ACC112 (cell line): ENCODE results near the gene LPAR5.

Experiments used
- H2AFZ ChIP-seq: fragments of 200-600 bp; sonication (generic); one replicate; pipeline ENCODE4 v1.6.0; 2017; ENCODE audit warnings: antibody characterized with exemption, low read length; ENCODE audit not compliant: unreplicated experiment
- H3K27ac ChIP-seq: fragments of 200-600 bp; sonication (generic); 2 replicates; pipeline ENCODE4 v1.5.1; 2014; ENCODE audit warnings: low read depth, mild to moderate bottlenecking, antibody characterized with exemption, low read length, moderate library complexity
- H3K27me3 ChIP-seq: fragments of 200-600 bp; sonication (generic); 2 replicates; pipeline ENCODE4 v1.6.1; 2014; ENCODE audit warnings: mild to moderate bottlenecking, antibody characterized with exemption, low read length, moderate library complexity, mixed read lengths; ENCODE audit not compliant: insufficient read depth
- H3K36me3 ChIP-seq: fragments of 200-600 bp; sonication (generic); 2 replicates; pipeline ENCODE4 v1.6.1; 2016; ENCODE audit warnings: mild to moderate bottlenecking, antibody characterized with exemption, low read length, moderate library complexity, mixed read lengths; ENCODE audit not compliant: insufficient read depth
- H3K4me1 ChIP-seq: fragments of 200-600 bp; sonication (generic); one replicate; pipeline ENCODE4 v1.6.1; 2016; ENCODE audit warnings: low read length, mixed read lengths; ENCODE audit not compliant: insufficient read depth, unreplicated experiment, control insufficient read depth
- H3K4me3 ChIP-seq: fragments of 200-600 bp; sonication (generic); 2 replicates; pipeline ENCODE4 v1.5.1; 2014; ENCODE audit warnings: mild to moderate bottlenecking, low read depth, low read length
- H3K79me2 ChIP-seq: fragments of 200-600 bp; sonication (generic); one replicate; pipeline ENCODE4 v1.6.0; 2016; ENCODE audit warnings: low read length; ENCODE audit not compliant: control insufficient read depth, unreplicated experiment, insufficient read depth

The LPAR5 gene

DNA sequence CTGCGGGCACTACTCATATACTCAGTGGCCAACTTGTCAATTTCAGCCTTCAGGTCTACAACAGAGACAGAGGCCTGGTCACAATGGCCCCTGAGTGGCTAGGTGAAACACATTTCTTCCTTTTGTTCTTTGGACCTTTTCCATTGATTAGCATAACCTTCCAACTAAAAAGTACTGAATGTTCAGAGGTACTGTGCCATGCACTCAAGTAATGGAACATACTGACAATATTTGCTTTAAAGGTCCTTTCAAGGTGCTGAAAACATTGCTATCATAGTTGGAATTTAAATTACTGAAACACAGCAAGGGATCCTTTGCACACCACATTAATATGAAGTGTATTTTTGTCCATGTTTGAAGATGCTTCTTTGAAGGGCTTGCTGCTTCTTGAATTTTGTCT, 17.6 kb upstream of the LPAR5 start:
- no peaks in the 10 kb centered on the region for H3K27me3 ChIP-seq
- H3K4me3 ChIP-seq, result no peak overlapping the region
- H3K4me1 ChIP-seq, result no peaks in the 10 kb centered on the region
- peaks cover 6% of the 10 kb centered on the region for H3K36me3 ChIP-seq
- H3K79me2 ChIP-seq, result no peaks in the 10 kb centered on the region
- H2AFZ ChIP-seq, result no peak overlapping the region
- H3K27ac ChIP-seq, result no peak overlapping the region

GRCh38 chr12:6652391-6652790, 16.6 kb upstream of the LPAR5 start:
- Histone ChIP-seq H3K27me3 (no peaks in the 10 kb centered on the region), H3K27ac (no peak overlapping the region), H3K79me2 (no peaks in the 10 kb centered on the region), H3K4me1 (no peaks in the 10 kb centered on the region), H3K36me3 (peaks cover 6% of the 10 kb centered on the region), H3K4me3 (no peak overlapping the region), H2AFZ (no peak overlapping the region)

- H3K79me2 ChIP-seq, result no peaks in the 10 kb centered on the region
- no peak overlapping the region for H3K27ac ChIP-seq
- no peak overlapping the region for H2AFZ ChIP-seq
- H3K4me3 ChIP-seq, result no peak overlapping the region
- peaks cover 6% of the 10 kb centered on the region for H3K36me3 ChIP-seq
- H3K4me1 ChIP-seq, result no peaks in the 10 kb centered on the region
- no peaks in the 10 kb centered on the region for H3K27me3 ChIP-seq
Observed at GRCh38 chr12:6650832-6651231, 15.1 kb upstream of the LPAR5 start.

DNA sequence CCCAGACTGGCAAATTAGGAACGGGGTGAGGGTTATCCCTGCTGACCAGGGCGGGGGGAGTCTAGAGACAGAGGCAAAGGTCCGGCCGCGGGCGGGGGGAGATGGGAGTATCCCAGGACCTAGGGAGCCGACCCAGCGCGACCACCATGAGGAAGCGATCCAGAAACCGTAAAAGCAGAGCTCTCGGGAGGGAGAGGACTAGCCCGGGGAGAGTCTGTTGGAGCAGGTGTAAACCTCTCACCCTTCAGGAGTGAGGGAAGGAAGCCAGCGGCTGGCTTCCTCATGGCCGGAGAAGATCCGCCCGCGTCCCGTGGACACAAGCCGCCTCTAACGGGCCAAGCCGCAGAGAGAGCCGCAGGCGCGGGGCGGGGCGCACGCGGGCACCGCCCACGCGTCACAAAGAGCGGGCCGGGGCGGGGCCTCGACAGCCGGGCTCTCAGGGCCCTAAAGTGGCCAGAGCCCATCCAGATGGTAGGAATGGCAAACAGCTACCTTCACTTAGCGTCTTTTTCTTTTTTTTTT, 11.4 kb upstream of the LPAR5 start, which contains the start of gene ACRBP:
TSS of gene ACRBP (minus strand) at position 350 of the 522 bp plus-strand sequence. CDS start at position 284, 66 bp downstream.
- H3K27ac ChIP-seq, result no peak within 1 kb of the TSS
- peaks cover 5% of the 10 kb centered on the region for H3K27me3 ChIP-seq
- H3K36me3 ChIP-seq, result no peaks in the 10 kb centered on the region
- no peak within 1 kb of the TSS for H3K4me3 ChIP-seq
- H2AFZ ChIP-seq, result no peak within 1 kb of the TSS
- no peaks in the 10 kb centered on the region for H3K4me1 ChIP-seq
- no peaks in the 10 kb centered on the region for H3K79me2 ChIP-seq

- H2AFZ ChIP-seq, result no peak overlapping the region
- no peak overlapping the region for H3K4me3 ChIP-seq
- H3K4me1 ChIP-seq, result no peaks in the 10 kb centered on the region
- no peaks in the 10 kb centered on the region for H3K79me2 ChIP-seq
- H3K36me3 ChIP-seq, result no peaks in the 10 kb centered on the region
- no peak overlapping the region for H3K27ac ChIP-seq
- peaks cover 12% of the 10 kb centered on the region for H3K27me3 ChIP-seq
Observed at GRCh38 chr12:6646276-6647082, 10.7 kb upstream of the LPAR5 start.

DNA sequence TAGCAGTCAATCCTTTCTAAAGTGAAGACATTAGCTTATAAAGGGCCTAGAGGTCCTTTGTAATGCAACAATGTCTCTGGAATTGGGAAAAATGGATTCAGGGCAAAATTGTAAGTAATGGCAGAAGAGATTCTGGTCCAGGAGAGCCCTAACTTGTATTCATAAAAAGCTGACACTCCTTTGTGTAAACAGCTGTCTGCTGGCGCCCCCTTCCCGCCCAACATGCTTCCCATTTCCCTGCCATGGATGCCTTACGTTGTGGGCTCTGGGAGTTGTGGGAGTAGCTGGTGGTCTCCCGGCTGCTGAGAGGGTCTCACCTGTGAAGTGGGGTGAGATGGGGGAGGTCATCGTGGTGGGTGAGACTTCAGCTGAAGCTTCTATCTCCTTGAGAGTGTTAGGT, 9.1 kb upstream of the LPAR5 start:
- Histone ChIP-seq H2AFZ (no peak overlapping the region), H3K27ac (no peak overlapping the region)

GRCh38 chr12:6644257-6644596, 8.5 kb upstream of the LPAR5 start:
- Histone ChIP-seq H3K27me3 (peaks cover 26% of the 10 kb centered on the region), H2AFZ (no peak overlapping the region), H3K4me3 (no peak overlapping the region), H3K79me2 (no peaks in the 10 kb centered on the region), H3K4me1 (no peaks in the 10 kb centered on the region), H3K36me3 (no peaks in the 10 kb centered on the region), H3K27ac (no peak overlapping the region)

More for the DNA sequence above, 9.1 kb upstream of the LPAR5 start:
- Histone ChIP-seq H3K79me2 (no peaks in the 10 kb centered on the region), H3K36me3 (no peaks in the 10 kb centered on the region), H3K27me3 (peaks cover 26% of the 10 kb centered on the region), H3K4me1 (no peaks in the 10 kb centered on the region), H3K4me3 (no peak overlapping the region)

DNA sequence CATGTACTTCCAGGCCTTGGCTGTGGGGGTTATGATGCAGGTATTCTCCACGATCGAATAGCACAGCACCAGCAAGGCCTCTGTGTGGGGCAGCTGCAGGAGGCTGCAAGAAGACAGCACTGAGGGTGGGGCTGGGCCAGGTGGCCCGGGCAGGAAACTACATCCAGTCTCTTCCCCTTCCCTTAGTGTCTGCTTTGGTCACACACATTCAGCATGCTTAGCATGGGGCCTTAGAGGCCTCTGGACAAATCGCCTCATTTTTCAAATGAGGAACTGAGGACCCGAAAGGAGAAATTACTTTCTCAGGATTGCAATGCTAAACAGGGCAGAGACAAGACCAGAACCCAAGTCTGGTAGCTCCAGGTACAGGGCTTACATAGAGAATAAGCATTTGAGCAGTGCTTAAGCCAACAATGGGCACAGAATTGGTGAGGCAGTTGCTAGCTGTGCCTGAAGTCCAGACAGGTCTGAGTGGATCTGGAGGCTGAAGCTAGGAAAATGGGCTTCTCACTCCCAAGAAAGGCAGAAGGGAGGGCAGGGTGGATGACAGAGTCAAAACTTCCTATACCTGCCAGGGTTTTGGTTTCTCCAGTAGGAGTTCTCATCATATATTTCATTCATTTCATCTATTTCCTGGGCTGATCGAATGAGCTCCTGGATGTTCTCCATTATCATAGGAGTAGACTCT, 8.0 kb upstream of the LPAR5 start:
- Histone ChIP-seq H3K36me3 (no peaks in the 10 kb centered on the region), H2AFZ (no peak overlapping the region), H3K4me3 (no peak overlapping the region), H3K27me3 (peaks cover 26% of the 10 kb centered on the region), H3K4me1 (no peaks in the 10 kb centered on the region), H3K79me2 (no peaks in the 10 kb centered on the region), H3K27ac (no peak overlapping the region)

DNA sequence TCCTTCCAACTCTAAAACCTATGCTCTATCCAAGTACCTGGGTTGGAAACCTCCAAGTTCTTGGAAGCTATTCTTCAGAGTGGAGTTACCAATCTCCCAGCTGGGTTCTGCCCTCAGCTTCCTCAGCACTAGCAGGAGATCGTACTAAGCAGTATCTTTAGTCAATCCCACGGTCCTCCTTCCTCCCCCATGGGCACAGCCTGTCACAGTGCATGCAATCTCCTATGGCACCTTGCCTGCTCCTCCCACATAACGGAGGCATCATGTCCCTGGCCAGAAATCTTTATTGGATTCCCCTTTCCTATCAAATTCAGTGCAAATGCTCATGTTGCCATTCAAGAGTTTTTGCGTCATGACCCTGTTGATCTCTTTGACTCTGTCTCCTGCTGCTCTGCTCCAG, 5.4 kb upstream of the LPAR5 start:
- H3K79me2 ChIP-seq, result no peaks in the 10 kb centered on the region
- no peak overlapping the region for H3K4me3 ChIP-seq
- H2AFZ ChIP-seq, result no peak overlapping the region
- no peaks in the 10 kb centered on the region for H3K36me3 ChIP-seq
- peaks cover 26% of the 10 kb centered on the region for H3K27me3 ChIP-seq
- H3K27ac ChIP-seq, result no peak overlapping the region
- H3K4me1 ChIP-seq, result peaks cover 3% of the 10 kb centered on the region

- Histone ChIP-seq H3K27me3 (peaks cover 26% of the 10 kb centered on the region), H3K27ac (no peak overlapping the region), H3K36me3 (no peaks in the 10 kb centered on the region), H2AFZ (no peak overlapping the region), H3K4me3 (no peak overlapping the region), H3K79me2 (no peaks in the 10 kb centered on the region), H3K4me1 (peaks cover 6% of the 10 kb centered on the region)
Observed at GRCh38 chr12:6640497-6640896, 4.7 kb upstream of the LPAR5 start.
